IPS-11a (cell line): ENCODE results near the gene UNC13B.

Experiments
- H3K4me3 ChIP-seq: one replicate; pipeline ENCODE4 v1.5.1; 2013; ENCODE audit warnings: low read depth, low read length, control low read depth

Gene UNC13B

GRCh38 chr9:35272989-35273388 lies 111.2 kb downstream of the UNC13B start:
- no peak overlapping the region for H3K4me3 ChIP-seq

- no peak overlapping the region for H3K4me3 ChIP-seq
Observed at GRCh38 chr9:35273591-35273990, 111.8 kb downstream of the UNC13B start.

GRCh38 chr9:35274993-35275392 lies 113.2 kb downstream of the UNC13B start:
- H3K4me3 ChIP-seq, result no peak overlapping the region

- no peak overlapping the region for H3K4me3 ChIP-seq
Observed at GRCh38 chr9:35277171-35277520, 115.3 kb downstream of the UNC13B start.

GRCh38 chr9:35277628-35278359 lies 116.0 kb downstream of the UNC13B start:
- H3K4me3 ChIP-seq, result no peak overlapping the region

- H3K4me3 ChIP-seq, result no peak overlapping the region
Observed at GRCh38 chr9:35279946-35280345, 118.1 kb downstream of the UNC13B start.

- H3K4me3 ChIP-seq, result no peak overlapping the region
Observed at GRCh38 chr9:35280399-35280798, 118.6 kb downstream of the UNC13B start.

GRCh38 chr9:35285731-35286130 lies 123.9 kb downstream of the UNC13B start:
- no peak overlapping the region for H3K4me3 ChIP-seq

GRCh38 chr9:35286381-35286780 lies 124.6 kb downstream of the UNC13B start:
- H3K4me3 ChIP-seq, result no peak overlapping the region

GRCh38 chr9:35287987-35288632 lies 126.3 kb downstream of the UNC13B start:
- no peak overlapping the region for H3K4me3 ChIP-seq

GRCh38 chr9:35288778-35289177 lies 127.0 kb downstream of the UNC13B start:
- H3K4me3 ChIP-seq, result no peak overlapping the region

GRCh38 chr9:35293376-35293964 lies 131.7 kb downstream of the UNC13B start:
- H3K4me3 ChIP-seq, result no peak overlapping the region

- no peak overlapping the region for H3K4me3 ChIP-seq
Observed at GRCh38 chr9:35294066-35294465, 132.3 kb downstream of the UNC13B start.

- H3K4me3 ChIP-seq, result no peak overlapping the region
Observed at GRCh38 chr9:35294556-35294955, 132.7 kb downstream of the UNC13B start.

- no peak overlapping the region for H3K4me3 ChIP-seq
Observed at GRCh38 chr9:35295369-35296036, 133.7 kb downstream of the UNC13B start.

GRCh38 chr9:35303567-35303966 lies 141.8 kb downstream of the UNC13B start:
- no peak overlapping the region for H3K4me3 ChIP-seq

GRCh38 chr9:35306283-35306682 lies 144.5 kb downstream of the UNC13B start:
- H3K4me3 ChIP-seq, result no peak overlapping the region

- H3K4me3 ChIP-seq, result no peak overlapping the region
Observed at GRCh38 chr9:35308316-35308715, 146.5 kb downstream of the UNC13B start.

GRCh38 chr9:35311891-35312639 lies 150.3 kb downstream of the UNC13B start:
- no peak overlapping the region for H3K4me3 ChIP-seq

GRCh38 chr9:35313460-35313859 lies 151.7 kb downstream of the UNC13B start:
- H3K4me3 ChIP-seq, result no peak overlapping the region

- no peak overlapping the region for H3K4me3 ChIP-seq
Observed at GRCh38 chr9:35313916-35314315, 152.1 kb downstream of the UNC13B start.
